Muscle layer of duodenum (tissue), 2 donors: ENCODE measurements around the gene ARHGEF16.

Source experiments
- H3K27ac ChIP-seq: one replicate; pipeline ENCODE4 v1.7.0; 2013; ENCODE audit warnings: mild to moderate bottlenecking, low read length
- H3K27me3 ChIP-seq: one replicate; pipeline ENCODE4 v1.7.0; 2013; ENCODE audit warnings: low read depth, mild to moderate bottlenecking, control low read depth, low read length
- H3K36me3 ChIP-seq, 2 donors: one replicate each; pipeline ENCODE4 v1.7.0; 2013; ENCODE audit warnings: low read length in 2 of 2, control low read depth in 1 of 2, mild to moderate bottlenecking in 1 of 2; ENCODE audit not compliant: insufficient read depth in 2 of 2, control insufficient read depth in 1 of 2
- H3K4me1 ChIP-seq, 2 donors: one replicate each; pipeline ENCODE4 v1.7.0; 2013; ENCODE audit warnings: low read length in 2 of 2, mild to moderate bottlenecking in 2 of 2, control low read depth in 1 of 2, moderate library complexity in 1 of 2; ENCODE audit not compliant: insufficient read depth in 2 of 2, control insufficient read depth in 1 of 2
- H3K4me3 ChIP-seq, 2 donors: one replicate each; pipeline ENCODE4 v1.7.0; 2013; ENCODE audit warnings: low read length in 2 of 2, low read depth in 1 of 2, mild to moderate bottlenecking in 1 of 2
- H3K9me3 ChIP-seq, 2 donors: one replicate each; pipeline ENCODE4 v1.7.0; 2013; ENCODE audit warnings: low read length in 2 of 2, control low read depth in 1 of 2, mild to moderate bottlenecking in 1 of 2; ENCODE audit not compliant: control insufficient read depth in 1 of 2
- donor health status: healthy.

Gene ARHGEF16

GRCh38 chr1:3433076-3433475 lies 21.4 kb upstream of the ARHGEF16 start:
- Histone ChIP-seq H3K9me3 (peaks cover 0 to 3% of the 10 kb centered on the region in 2 donors), H3K27ac (no peak overlapping the region), H3K27me3 (no peaks in the 10 kb centered on the region), H3K36me3 (no peaks in the 10 kb centered on the region), H3K4me3 (no peak overlapping the region), H3K4me1 (no peaks in the 10 kb centered on the region)

GRCh38 chr1:3433596-3434320 lies 20.7 kb upstream of the ARHGEF16 start:
- Histone ChIP-seq H3K27me3 (no peaks in the 10 kb centered on the region), H3K4me3 (no peak overlapping the region), H3K36me3 (no peaks in the 10 kb centered on the region), H3K4me1 (peaks cover 0 to 2% of the 10 kb centered on the region in 2 donors), H3K27ac (no peak overlapping the region), H3K9me3 (peaks cover 0 to 3% of the 10 kb centered on the region in 2 donors)

GRCh38 chr1:3434406-3435110 lies 19.9 kb upstream of the ARHGEF16 start:
- no peak overlapping the region for H3K27ac ChIP-seq
- no peak overlapping the region for H3K4me3 ChIP-seq
- H3K36me3 ChIP-seq, result no peaks in the 10 kb centered on the region
- no peaks in the 10 kb centered on the region for H3K27me3 ChIP-seq
- H3K9me3 ChIP-seq, result peaks cover 0 to 3% of the 10 kb centered on the region in 2 donors
- peaks cover 0 to 8% of the 10 kb centered on the region in 2 donors for H3K4me1 ChIP-seq

GRCh38 chr1:3435666-3436065 lies 18.8 kb upstream of the ARHGEF16 start:
- H3K27ac ChIP-seq, result no peak overlapping the region
- no peaks in the 10 kb centered on the region for H3K27me3 ChIP-seq
- no peaks in the 10 kb centered on the region for H3K36me3 ChIP-seq

GRCh38 chr1:3436451-3436850 lies 18.0 kb upstream of the ARHGEF16 start:
- H3K27ac ChIP-seq, result no peak overlapping the region
- peaks cover 0 to 8% of the 10 kb centered on the region in 2 donors for H3K4me1 ChIP-seq
- H3K9me3 ChIP-seq, result peaks cover 0 to 3% of the 10 kb centered on the region in 2 donors
- H3K36me3 ChIP-seq, result no peaks in the 10 kb centered on the region
- H3K27me3 ChIP-seq, result no peaks in the 10 kb centered on the region
- no peak overlapping the region for H3K4me3 ChIP-seq

More at GRCh38 chr1:3435666-3436065, 18.8 kb upstream of the ARHGEF16 start:
- H3K4me1 ChIP-seq, result peaks cover 0 to 8% of the 10 kb centered on the region in 2 donors
- peaks cover 0 to 3% of the 10 kb centered on the region in 2 donors for H3K9me3 ChIP-seq
- H3K4me3 ChIP-seq, result no peak overlapping the region

GRCh38 chr1:3436901-3437300 lies 17.6 kb upstream of the ARHGEF16 start:
- Histone ChIP-seq H3K27ac (no peak overlapping the region), H3K9me3 (peaks cover 0 to 3% of the 10 kb centered on the region in 2 donors), H3K4me1 (peaks cover 0 to 8% of the 10 kb centered on the region in 2 donors), H3K36me3 (no peaks in the 10 kb centered on the region), H3K4me3 (no peak overlapping the region), H3K27me3 (no peaks in the 10 kb centered on the region)

GRCh38 chr1:3438661-3439180 lies 15.7 kb upstream of the ARHGEF16 start:
- Histone ChIP-seq H3K27ac (no peak overlapping the region), H3K27me3 (no peaks in the 10 kb centered on the region), H3K9me3 (peaks cover 0 to 3% of the 10 kb centered on the region in 2 donors), H3K4me1 (peaks cover 0 to 14% of the 10 kb centered on the region in 2 donors), H3K36me3 (no peaks in the 10 kb centered on the region), H3K4me3 (no peak overlapping the region)

GRCh38 chr1:3439346-3440299 lies 14.8 kb upstream of the ARHGEF16 start:
- no peaks in the 10 kb centered on the region for H3K27me3 ChIP-seq
- H3K36me3 ChIP-seq, result no peaks in the 10 kb centered on the region
- no peak overlapping the region for H3K27ac ChIP-seq
- no peak overlapping the region for H3K4me3 ChIP-seq
- H3K4me1 ChIP-seq, result peaks cover 0 to 19% of the 10 kb centered on the region in 2 donors
- peaks cover 0 to 3% of the 10 kb centered on the region in 2 donors for H3K9me3 ChIP-seq

GRCh38 chr1:3440300-3440681 lies 14.2 kb upstream of the ARHGEF16 start:
- H3K4me3 ChIP-seq, result no peak overlapping the region
- no peaks in the 10 kb centered on the region for H3K36me3 ChIP-seq
- peaks cover 0 to 3% of the 10 kb centered on the region in 2 donors for H3K9me3 ChIP-seq
- H3K4me1 ChIP-seq, result peaks cover 0 to 23% of the 10 kb centered on the region in 2 donors
- no peak overlapping the region for H3K27ac ChIP-seq
- H3K27me3 ChIP-seq, result no peaks in the 10 kb centered on the region

GRCh38 chr1:3440711-3441409 lies 13.6 kb upstream of the ARHGEF16 start:
- Histone ChIP-seq H3K27me3 (no peaks in the 10 kb centered on the region), H3K27ac (no peak overlapping the region)

More at GRCh38 chr1:3440711-3441409, 13.6 kb upstream of the ARHGEF16 start:
- Histone ChIP-seq H3K36me3 (no peaks in the 10 kb centered on the region), H3K9me3 (peaks cover 0 to 3% of the 10 kb centered on the region in 2 donors), H3K4me3 (no peak overlapping the region), H3K4me1 (peaks cover 0 to 23% of the 10 kb centered on the region in 2 donors)
